T-helper 2 cell treated with Interferon-gamma antibody and Interleukin-4, amounts not matched to agents 100 ng/mL and 5 ng/mL, for 36 hours (primary cell): Measurements from ENCODE around the gene FIP1L1. TPM values are rescaled to one million over a fixed set of nuclear protein-coding genes. Genes with fewer than 3 reads are reported as not detected.
"Not testable (repeated sequence)": the region's sequence is repeated elsewhere in the genome, so short reads cannot be mapped to it uniquely, and the experiment has no call there.

ENCODE experiments used
- intact Hi-C: fragments of 100-400 bp; cut with micrococcal nuclease; formaldehyde crosslinking; loops from one replicate; pipeline ENCODE4 v1.15.1; 2023
- total RNA-seq: library from RNA; stranded (reverse); gene quantifications from 2 replicates; pipeline ENCODE4 v1.2.3, GENCODE V29; 2022

FIP1L1 gene
- total RNA-seq, 1 donor from 2014 or later, result 90.2 TPM

DNA sequence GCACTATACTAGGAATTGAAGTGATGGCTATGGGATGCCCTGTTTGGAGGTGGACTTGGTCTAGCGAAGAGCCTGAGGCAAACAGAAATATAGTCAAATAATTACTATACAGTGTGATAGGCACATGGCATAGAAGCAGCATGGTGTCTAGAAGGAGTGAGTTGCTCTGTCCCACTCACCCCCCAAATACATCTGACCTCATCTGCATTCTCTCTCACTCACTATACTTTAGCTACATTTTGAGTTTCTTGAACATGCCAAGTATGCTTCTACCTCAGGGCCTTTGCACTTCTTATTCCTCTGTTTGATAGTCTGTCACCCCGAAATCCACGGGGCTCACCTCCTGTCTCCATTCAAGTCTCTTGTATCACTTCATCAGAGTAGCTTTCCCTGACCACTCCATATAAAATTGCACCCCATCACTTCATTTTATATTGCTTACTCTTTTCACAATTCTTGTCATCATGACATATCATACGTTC lies 2.6 kb upstream of the FIP1L1 start:
- intact Hi-C loops, result loop anchor here (5.0 kb wide), 2 partner anchors 67 to 857 kb away; no protein-coding TSS in a partner anchor

GRCh38 chr4:53376900-53377299 lies 541 bp upstream of the FIP1L1 start:
- intact Hi-C loops, result loop anchor here (1.0 to 5.0 kb wide), 5 partner anchors 11 to 855 kb away; partner anchors contain the start of gene SCFD2

DNA sequence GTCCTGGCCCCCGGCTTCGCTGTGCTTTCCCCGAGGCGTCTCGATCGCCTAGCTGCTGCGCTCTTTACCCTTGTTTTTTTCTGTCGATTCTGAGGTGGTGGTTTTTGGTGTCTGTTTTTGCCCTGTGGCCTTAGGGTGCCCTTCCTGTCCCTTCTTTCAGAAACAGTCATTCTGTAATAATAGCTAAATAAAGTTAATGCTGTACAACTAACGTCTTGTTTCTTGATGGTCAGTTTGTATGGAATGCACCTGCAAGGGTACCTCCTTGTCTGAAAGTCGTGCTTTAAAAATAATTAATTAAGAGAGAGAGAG lies 686 bp downstream of the FIP1L1 start:
- intact Hi-C loops, result loop anchor here (5.0 kb wide), 2 partner anchors 64 to 854 kb away; no protein-coding TSS in a partner anchor

DNA sequence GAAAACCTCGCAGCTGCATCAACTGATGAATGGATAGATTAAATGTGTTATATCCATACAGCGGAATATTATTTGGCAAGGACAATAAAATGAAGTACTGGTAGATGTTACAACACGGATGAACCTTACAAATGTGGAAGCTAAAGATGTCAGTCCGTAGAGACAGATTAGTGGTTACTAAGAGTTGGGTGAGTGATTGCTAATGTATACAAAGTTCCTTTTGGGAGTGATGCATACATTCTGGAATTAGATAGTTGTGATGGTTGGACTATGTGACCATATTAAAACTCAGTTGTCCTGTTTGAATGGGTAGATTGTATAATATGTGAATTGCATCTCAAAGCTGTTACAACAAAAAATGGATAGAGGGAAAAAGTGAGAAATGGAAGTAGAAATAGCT lies 2.8 kb downstream of the FIP1L1 start:
- intact Hi-C loops, result no loop called here

DNA sequence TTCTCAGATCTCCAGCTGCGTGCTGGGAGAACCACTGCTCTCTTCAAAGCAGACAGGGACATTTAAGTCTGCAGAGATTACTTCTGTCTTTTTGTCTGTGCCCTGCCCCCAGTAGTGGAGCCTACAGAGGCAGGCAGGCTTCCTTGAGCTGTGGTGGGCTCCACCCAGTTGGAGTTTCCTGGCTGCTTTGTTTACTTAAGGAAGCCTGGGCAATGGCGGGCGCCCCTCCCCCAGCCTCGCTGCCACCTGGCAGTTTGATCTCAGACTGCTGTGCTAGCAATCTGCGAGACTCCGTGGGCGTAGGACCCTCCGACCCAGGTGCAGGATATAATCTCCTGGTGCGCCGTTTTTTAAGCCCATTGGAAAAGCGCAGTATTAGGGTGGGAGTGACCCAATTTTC lies 32.0 kb downstream of the FIP1L1 start:
- intact Hi-C loops, result not testable (repeated sequence)

- intact Hi-C loops, result no loop called here
Observed at GRCh38 chr4:53419208-53419607, 41.8 kb downstream of the FIP1L1 start.

GRCh38 chr4:53421791-53422190 lies 44.4 kb downstream of the FIP1L1 start:
- intact Hi-C loops, result no loop called here

DNA sequence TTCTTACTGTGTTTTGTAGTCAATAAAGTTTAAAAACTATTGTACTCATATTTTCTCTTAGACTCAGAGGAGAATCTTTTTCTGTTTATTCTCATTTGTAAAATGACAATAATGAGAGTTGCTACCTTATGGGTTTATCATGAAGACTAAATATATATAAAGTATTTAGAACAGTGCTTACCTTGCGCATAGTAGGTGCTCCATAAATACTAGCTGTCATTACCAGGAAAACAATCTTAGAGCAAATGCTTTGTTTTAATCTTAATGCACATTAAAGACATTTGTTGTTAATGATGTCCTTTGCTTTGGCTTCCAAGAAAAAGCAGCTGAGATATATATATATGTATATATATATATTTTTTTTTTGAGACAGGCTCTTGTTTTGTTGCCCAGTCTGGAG lies 44.9 kb downstream of the FIP1L1 start:
- intact Hi-C loops, result no loop called here

- intact Hi-C loops, result no loop called here
Observed at GRCh38 chr4:53424280-53424679, 46.8 kb downstream of the FIP1L1 start.

GRCh38 chr4:53427366-53427765 lies 49.9 kb downstream of the FIP1L1 start:
- intact Hi-C loops, result no loop called here

- intact Hi-C loops, result no loop called here
Observed at GRCh38 chr4:53431052-53431451, 53.6 kb downstream of the FIP1L1 start.

GRCh38 chr4:53432528-53433424 lies 55.3 kb downstream of the FIP1L1 start:
- intact Hi-C loops, result no loop called here

DNA sequence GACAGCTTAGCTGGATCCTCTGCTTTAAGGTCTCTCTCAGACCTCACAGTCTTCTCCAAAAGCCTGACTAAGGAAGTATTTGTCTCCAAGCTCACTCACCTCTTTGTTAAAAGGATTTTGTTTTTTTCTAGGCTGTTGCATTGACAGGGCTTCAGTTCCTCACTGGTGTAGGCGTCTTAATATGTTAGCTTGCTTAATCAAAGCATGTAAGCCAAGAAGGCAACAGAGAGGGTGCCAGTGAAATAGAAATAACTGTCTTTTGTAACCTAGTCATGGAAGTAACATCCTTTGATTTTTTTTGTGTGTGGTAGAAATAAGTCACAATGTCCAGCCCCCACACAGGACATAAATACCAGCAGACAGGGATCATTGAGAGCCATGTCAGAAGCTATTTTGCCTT lies 58.8 kb downstream of the FIP1L1 start:
- intact Hi-C loops, result no loop called here

DNA sequence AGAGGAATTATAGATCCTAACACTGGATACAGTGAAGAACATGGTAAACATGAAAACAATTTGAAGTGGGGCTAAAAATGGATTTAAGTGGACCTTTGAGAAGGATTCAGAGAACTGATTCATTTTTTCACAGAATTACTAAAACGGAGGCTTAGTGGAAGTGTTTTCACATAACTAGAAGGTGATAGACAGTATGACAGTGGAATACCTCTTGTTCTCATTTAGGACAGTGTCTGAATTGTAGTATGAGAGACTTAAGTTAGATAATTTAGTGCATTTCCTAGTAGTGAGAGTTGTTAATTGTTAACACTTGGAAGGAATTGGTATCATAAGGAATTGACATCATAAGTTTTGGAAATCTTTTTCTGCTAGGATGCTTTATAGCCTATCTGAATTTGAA lies 64.1 kb downstream of the FIP1L1 start:
- intact Hi-C loops, result loop anchor here (5.0 kb wide), 1 partner anchor 64 kb away; the partner anchor contains the start of gene FIP1L1

DNA sequence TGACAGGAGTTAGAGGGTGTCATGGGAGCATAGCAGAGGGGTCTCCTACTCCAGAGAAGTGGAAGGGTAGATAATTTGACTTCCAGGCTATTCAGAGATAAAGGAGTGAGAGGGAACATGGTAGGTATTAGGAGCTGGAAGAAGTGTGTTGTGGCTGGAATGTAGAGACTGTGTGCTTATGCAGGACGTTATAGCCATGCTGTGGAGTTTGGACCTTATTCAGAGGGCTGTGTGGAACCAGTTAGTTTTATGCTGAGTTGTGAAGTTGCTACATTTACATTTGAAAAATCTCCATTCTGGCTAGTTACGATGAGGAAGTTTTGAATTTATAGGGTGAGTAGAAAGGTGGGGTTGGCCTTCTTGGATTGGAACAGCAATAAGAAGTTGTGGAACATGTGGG lies 67.5 kb downstream of the FIP1L1 start:
- intact Hi-C loops, result loop anchor here (5.0 kb wide), 1 partner anchor 68 kb away; the partner anchor contains the start of gene FIP1L1

DNA sequence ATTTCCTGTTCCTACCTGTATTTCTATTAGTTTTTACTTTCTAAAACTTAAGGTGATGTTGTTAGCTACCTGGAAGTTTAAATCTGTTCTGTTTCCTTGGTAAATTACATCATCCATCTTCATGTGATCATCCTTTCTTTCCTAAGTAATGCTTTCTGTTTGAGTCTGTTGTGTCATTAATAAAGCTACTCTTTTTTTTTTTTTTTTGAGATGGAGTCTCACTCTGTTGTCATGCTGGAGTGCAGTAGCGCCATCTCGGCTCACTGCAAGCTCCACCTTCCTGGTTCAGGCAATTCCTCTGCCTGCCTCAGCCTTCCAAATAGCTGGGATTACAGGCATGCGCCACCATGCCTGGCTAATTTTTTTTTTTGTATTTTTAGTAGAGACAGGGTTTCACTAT lies 73.3 kb downstream of the FIP1L1 start:
- intact Hi-C loops, result no loop called here

DNA sequence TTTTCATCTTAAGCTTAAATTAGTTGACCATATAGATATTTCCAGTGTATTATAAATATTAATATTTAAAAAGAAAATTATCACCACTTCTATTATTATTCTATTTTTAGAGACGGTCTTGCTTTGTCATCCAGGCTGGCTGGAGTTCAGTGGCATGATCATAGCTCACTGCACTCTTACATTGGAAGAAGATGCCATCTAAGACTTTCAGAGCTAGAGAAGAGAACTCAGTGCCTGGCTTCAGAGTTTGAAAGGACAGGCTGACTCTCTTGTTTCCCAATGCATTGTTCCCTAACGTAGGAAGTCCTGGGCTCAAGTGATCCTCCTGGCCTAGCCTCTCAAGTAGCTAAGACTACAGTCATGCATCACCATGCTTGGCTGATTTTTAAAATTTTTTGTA lies 75.9 kb downstream of the FIP1L1 start:
- intact Hi-C loops, result no loop called here

DNA sequence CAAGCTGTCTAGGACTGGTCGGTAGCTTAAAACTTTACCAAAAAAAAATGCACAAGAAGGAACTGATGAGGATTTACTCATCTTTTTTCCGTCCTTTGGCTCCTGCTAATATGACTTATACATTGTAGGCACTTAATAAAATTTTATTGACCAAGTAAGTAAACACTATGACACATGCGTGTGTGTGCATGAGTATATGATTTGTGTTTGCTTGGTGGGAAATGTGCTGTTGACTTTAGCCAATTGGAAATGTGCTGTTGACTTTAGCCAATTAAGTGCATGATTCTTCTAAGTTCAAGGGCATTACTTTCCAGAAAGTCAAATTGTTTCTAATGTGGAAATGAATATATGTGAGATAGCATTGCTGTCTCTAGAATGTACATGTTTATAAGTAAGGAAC lies 78.3 kb downstream of the FIP1L1 start:
- intact Hi-C loops, result no loop called here

DNA sequence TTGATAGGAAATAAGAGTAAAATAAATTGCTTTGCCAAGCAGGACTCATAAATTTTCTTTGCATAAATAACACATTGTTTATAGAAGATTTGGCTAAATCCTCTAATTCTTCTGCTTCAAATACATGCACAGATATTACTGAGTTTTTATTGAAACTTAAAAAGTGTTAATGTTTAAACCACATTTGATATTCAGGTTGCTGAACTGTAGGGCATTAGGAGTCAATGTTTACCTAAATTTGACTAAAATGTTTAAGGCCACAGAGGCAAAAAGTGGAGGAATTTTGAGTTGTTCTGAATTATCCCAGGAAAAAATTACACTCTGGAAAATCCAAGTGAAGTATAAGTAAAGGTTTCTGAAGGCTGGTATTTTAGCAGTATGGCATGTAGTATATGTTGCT lies 78.7 kb downstream of the FIP1L1 start:
- intact Hi-C loops, result no loop called here

- intact Hi-C loops, result no loop called here
Observed at GRCh38 chr4:53459548-53459947, 82.1 kb downstream of the FIP1L1 start.

DNA sequence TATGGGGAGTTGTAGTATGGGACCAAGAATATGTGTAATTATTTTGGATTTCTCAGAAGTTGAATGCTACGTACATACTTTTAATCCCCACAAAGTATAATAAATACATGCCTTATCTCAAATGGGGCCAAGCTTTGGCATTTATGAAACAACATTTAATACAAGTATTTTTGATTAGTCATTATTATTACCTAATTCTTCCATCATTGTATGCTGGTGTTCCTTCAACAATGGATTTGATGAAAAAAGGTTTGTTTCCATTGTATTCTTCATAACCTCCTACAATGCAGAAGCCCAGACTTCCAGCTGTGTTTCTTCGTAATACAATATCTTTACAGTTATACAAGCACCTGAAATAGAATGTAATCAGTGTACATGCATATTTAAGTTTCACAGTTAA lies 83.8 kb downstream of the FIP1L1 start:
- intact Hi-C loops, result no loop called here

DNA sequence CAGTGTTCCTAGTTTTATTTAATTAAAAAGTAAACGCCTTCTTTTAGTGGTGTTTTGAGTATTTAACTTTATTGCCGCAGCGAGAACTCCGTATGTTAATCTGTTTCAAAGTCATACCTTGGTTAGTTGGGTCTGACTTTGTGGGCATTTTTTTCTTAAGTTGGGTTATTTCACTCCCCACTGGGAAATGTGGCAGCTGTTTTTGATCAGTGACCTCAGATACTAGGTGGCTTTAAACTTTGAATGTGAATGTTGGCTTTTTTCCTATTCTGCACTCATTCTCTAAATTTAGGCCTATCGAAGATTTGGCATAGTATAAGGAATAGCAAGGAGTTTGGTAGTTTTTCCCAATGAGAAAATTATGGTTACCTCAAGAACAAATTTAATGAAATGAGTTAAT lies 85.9 kb downstream of the FIP1L1 start:
- intact Hi-C loops, result no loop called here

DNA sequence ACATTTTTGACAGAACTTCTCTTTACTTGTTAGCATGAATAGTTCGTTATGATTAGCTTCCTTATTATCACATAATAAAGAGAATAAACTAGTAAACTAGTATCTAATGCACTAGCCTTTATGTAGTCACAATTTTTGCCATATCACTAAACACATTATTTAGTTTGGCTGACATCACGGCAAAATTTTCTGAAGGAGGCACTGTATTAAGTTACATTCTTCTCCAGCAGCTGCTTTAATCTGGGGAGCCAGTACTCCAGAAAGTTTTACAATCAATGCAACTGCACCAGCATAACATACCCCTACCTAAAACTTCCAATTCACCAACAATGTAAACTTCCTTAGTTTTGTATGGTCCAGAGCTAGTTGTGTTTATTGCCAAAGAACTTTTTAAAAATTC lies 87.8 kb downstream of the FIP1L1 start:
- intact Hi-C loops, result no loop called here
